HG03139 (cell line): ENCODE measurements around the gene TP73.
A peak's percentile ranks its signal among the peaks of the same experiment; 100 is the strongest.
"Not testable (repeated sequence)": the region's sequence is repeated elsewhere in the genome, so short reads cannot be mapped to it uniquely, and the experiment has no call there.

Experiments
- ATAC-seq: cut with Tn5 transposase; IDR thresholded peaks from one replicate; pipeline ENCODE4 v1.9.1; 2021; ENCODE audit not compliant: unreplicated experiment

The TP73 gene

DNA sequence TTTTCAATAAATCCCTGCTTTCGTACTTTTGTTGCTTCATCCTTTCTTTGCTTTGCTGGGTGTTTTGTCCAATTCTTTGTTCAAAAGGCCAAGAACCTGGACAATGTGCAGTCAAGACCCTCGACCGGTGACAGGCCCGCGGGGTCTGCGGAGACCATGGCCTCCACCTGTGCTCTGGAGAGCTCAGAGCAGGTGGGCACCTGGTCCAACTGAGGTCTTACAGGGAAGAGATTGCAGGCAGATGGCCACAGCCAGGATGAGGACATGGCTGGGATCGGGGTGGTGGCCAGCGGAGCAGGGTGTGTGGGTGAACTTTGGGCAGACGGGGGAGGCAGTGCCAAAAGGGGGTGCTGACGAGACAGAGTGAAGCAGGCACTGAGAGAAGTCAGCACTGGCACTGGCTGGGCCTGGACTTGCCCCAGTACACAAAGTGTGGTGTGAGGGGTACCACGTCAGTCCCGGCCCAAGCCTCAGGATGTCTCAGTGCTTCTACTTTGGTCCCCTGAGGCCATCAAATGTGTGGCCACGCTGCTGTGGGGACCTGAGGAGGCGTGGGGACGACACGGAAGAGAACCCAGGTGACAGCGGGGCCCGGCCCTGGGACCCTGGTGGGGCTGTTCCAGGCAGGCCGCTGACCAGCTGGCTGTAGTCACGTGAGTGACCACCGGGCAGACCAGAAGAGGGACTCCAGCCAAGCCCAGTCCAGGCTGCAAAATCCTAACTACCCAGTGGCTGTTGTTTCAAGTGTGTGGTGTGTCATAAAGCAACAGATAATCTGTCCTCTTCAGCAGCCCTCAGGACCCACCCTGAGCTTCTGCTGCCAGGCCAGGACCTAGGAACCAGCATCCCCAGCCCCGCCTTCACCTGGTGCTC, 89.5 kb downstream of the TP73 start:
- ATAC-seq, result no peak

DNA sequence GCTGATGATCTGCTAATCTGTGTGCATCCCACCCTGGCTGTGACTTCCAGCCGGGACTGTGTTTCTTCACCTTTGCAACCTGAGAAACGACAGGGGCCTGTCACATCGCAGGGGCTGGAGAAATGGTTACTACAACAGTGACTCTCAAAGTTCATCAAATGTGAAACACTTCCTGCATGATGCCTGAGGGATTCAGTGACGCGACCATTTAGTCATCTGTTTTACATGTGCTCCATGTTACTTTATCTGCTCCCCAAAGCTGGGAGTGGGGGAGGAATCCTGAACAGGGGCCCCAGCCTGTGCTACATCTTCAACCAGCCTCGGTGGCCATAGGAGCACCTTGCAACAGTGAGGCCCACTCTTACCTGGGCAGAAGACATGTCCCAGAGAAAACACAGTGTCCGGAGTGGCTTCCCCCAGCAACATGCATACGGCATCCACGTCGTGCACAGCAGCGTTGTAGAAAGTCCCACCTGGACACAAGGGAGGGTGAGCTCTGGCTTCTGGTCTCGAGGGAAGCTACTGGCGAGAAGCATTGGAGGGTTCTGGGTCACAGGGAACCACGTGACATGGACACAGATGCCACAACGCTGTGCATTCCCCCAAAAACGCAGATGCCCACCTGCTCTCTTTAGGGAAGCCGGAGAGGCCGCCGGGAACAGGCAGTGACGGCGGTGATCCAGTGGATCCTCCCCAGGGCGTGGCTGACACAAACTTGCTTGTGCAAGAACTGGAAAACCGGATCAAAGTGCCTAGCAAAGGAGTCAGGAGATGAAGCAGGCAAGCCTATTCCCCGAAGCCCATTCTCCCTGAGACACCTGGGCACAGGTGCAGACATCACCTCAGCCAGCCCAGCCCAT, 90.4 kb downstream of the TP73 start:
- ATAC-seq, result no peak

DNA sequence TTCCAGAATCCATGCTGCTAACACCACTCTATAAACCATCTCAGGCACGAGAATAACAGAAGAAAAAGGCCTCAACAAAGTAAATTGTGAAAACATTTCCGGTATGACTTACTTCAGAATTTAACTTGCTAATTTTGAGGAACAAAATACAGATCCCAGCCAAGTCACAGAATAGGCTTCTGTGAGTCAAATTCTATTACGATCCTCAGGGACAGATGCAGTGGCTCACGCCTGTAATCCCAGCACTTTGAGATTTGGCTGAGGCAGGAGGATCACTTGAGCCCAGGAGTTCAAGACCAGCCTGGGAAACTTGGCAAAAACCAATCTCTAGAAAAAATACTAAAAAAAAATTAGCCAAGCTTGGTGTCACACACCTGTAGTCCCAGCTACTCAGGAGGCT, 91.1 kb downstream of the TP73 start:
- ATAC-seq, result no peak

DNA sequence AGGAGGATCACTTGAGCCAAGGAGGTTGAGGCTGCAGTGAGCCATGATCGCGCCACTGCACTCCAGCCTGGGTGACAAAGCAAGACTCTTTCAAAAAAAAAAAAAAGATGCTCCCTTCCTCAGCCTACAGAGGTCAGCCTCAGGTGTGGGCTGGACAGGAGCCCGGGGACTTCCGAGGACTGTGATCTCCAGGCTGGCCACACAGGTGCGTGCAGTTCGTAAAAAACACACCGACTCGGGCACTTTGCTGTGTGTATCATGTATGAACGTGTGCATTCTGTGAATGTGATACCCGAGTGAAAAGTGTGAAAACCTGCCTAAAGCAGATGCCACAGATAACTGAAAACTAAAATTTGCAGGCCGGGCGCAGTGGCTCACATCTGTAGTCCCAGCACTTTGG, 91.5 kb downstream of the TP73 start:
- no peak for ATAC-seq

DNA sequence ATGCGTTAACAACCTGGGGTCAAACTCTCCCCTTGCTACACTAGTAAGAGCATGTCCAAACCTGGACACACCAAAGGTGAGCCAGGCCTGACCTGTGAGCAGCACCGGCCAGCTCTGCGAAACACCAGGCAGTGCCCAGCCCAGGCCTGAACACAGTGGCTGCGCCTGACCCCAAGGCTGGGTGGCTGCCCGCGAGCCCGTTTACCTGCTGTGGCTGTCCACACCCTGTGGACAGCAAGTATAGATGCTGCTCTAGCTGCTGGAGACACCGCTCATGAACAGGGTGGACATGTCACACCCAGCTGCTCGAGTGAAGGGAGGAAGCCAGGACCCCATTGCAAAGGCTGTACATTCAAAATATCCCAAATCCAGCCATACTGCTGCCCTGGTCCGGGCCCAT, 92.3 kb downstream of the TP73 start:
- ATAC-seq, result no peak

DNA sequence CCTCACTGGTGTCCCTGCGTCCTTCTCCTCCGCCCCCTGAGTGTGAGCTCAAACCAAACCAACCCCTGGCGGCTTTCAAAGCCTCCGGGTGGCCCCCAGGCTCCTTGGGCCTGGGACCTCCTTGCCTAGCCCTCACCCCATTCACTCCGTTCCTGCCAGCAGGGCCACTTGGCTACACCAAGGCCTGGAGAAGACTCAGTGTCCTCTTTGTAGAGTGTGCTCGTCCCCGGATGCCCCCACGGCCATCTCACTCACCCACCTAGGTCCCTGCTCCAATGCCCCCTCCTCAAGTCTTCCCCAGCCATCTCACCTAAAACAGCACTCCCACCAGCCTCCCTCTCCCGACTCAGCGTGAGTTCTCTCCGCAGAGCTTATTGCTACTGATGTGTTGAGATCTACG, 92.8 kb downstream of the TP73 start:
- ATAC-seq, result no peak

DNA sequence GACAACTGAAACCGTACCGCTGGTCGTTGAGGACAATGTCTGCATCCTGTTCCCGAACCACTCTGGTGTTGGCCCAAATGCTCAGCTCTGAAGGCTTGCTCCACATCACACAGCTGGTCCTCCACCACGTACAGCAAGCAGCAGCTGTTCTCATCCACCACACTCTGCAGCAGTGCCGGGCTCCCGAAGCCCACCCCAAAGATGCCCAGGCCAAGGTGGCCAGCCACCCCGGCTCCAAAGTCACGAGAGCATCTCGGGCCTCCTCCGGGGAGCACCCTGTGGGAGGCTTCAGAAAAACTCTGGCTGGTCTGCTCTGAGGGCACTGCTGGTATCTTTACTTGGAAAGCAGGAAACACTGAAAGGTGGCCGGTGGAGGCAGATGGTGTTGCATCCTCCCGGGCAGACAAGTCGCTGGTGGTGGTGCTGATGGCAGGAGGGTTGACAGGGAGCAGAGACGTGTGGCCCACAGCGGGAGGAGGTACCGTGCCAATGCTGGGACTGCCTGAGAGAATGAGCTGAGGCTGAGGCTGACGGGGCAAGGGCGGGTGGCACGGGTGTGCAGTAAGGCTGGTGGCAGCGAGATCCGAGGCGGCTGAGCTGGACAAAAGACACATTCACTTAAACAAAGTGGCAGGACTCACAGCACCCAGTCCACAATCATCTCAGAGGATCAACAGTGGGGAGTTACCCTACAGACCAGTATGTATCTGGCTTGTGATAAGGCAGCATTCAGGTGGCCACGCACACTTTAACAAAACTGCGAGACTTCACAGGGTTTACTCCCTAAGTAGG, 93.5 kb downstream of the TP73 start:
- no peak for ATAC-seq

DNA sequence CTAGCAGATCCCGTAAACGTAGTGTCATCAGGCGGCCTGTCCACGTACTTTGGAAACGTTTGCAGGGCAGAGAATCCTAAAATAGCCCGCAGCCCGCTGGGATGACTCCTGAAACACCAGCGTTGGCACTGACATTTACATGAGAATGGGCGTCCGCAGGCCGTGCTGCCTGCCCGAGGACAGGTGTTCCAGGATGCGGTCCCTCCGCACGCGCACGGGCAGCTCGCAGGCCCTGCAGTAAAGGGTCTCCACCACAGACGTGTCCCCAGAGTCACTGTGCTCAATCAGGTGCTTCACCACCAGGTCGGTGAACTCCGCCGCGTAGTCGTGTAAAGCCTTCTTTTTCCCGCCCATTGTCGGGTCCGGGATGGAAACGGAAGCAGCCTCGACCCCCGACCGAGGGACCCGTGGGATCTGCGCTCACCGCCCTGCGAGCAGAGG, 94.1 kb downstream of the TP73 start:
- ATAC-seq, result no peak

DNA sequence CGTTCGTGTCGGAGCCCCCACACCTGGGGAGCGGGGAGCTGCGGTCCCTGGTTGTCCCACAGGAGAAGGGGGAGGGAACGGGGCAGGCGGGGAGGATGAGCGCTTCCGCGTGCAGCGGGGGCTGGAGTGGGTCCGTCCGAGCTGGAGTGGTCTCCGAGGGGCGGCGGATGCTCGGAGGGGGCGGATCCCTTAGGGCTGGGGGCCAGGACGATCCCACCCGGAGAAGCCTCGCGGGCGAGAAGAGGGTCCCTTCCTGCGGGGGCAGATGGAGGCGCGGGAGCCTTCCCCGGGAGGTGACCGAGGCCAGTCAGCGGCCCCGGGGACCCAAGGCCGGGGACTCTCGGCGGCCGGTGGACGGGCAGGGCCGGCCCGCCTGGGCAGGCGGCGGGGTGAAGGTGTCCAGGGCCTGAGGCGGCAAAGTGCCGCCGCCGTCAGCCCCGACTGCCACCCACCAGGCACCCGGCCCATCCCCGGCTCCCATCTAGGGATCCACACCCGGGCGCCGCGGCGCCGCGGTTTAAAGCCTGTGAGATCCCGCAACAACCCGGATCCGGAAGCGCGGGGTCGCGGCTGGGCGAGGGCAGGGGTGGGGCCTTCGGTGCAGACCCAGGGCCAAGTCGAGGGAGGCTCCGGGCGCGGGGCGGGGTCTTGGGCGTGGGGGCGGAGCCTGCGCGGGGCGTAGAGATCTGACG, 94.7 kb downstream of the TP73 start:
- ATAC-seq, result peak; percentile 83

DNA sequence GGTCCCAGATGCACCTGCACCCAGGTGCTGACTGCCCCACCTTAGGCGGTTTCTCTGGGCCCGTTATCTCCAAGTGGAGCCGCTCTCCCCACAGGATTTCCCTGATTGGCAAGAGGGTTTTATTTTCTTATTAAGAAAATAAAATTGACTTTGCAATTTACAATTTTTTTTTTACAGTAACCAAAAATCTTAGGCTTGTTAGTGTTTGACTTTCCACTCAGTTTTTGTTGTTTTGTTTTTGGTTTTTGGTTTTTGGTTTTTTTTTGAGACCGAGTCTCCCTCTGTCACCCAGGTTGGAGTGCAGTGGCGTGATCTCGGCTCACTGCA, 95.2 kb downstream of the TP73 start:
- ATAC-seq, result no peak

DNA sequence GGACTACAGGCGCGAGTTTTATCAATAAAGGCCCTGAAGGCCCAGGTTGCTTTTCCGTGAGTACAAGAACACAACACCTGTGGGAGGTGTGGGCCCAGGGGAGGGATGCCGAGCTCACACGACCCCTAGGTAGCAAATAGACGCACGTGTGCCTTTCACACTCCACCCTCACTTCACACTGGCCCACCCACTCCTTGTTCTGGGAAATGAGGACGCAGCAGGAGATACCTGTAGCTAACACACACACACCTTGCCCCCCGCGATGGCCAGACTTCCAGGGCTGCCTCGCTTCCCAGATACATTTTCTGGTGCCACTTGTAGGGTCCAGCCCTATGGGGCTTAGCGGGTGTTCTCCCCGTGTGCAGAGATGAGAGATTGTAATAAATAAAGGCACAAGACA, 95.6 kb downstream of the TP73 start:
- no peak for ATAC-seq

DNA sequence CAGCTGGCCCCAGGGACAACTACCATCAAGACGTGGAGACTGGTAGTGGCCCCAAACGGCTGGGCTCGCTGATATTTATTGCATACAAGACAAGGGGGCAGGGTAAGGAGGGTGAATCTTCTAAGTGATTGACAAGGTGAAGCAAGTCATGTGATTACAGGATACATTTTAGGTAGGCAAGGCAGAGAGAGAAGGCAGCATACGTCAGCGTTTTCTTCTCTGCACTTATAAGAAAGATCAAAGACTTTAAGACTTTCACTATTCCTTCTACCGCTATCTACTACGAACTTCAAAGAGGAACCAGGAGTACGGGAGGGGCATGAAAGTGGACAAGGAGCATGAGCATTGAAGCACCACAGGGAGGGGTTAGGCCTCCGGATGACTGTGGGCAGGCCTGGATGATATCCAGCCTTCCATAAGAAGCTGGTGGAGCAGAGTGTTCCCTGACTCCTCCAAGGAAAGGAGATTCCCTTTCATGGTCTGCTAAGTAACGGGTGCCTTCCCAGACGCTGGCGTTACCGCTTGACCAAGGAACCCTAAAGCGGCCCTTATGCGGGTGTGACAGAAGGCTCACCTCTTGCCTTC, 96.1 kb downstream of the TP73 start:
- ATAC-seq, result not testable (repeated sequence)

DNA sequence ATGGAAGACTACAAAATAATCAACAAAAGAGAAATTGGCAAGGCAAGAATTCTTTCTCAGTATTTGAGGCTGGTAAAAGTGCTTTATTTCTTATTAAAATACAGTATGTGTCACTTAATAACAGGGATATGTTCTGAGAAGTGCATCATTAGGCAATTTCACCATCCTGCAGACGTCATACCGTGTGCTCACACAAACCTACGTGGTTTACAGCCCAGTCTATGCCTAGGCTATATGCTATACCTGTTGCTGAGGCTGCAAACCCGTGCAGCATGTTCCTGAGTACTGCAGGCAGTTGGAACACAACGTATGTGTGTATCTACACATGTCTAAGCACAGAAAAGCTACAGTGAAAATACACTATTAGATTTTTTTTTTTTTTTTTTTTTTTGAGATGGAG, 97.2 kb downstream of the TP73 start:
- no peak for ATAC-seq

DNA sequence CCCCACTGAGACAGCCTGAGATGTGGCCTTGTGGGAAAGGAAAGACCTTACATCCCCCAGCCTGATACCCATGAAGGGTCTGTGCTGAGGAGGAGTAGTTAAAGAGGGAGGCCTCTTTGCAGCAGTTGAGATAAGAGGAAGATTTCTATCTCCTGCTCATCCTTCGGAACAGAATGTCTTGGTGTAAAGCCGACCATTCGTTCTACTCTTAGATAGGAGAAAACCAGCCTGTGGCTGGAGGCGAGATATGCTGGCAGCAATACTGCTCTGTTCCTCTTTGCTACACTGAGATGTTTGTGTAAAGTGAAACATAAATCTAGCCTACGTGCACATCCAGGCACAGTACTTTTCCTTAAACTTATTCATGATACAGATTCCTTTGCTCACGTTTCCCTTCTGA, 98.4 kb downstream of the TP73 start:
- ATAC-seq, result no peak

DNA sequence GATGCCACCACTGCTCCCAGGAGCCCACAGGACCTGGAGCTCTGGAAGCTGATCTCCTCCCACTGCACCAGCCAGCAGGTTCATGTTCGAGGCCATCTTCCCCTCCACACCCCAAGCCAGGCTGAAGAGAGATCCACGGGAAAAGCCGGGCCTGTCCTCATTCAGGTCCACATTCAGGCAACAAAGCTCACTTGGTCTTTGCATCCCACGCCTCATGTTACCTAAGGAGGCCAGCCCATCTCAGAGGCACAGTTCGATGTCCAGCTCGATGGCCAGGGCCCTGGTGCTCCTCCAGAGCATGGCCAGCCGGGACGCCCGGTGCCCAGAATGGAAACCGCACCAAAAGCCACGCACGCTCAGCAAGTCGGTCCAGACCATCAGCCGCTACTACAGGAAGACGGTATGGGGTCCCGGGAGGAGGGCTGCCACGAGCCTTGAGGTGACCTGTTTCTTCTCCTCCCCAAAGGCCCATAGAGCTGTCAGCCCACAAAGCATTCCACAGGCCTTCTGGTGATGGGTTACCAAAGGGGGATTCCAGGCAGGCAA, 100.2 kb downstream of the TP73 start, which contains the start of gene CCDC27:
TSS of gene CCDC27 (plus strand) at position 51 of the 546 bp plus-strand sequence. CDS start at position 83, 32 bp downstream.
- ATAC-seq, result no peak

DNA sequence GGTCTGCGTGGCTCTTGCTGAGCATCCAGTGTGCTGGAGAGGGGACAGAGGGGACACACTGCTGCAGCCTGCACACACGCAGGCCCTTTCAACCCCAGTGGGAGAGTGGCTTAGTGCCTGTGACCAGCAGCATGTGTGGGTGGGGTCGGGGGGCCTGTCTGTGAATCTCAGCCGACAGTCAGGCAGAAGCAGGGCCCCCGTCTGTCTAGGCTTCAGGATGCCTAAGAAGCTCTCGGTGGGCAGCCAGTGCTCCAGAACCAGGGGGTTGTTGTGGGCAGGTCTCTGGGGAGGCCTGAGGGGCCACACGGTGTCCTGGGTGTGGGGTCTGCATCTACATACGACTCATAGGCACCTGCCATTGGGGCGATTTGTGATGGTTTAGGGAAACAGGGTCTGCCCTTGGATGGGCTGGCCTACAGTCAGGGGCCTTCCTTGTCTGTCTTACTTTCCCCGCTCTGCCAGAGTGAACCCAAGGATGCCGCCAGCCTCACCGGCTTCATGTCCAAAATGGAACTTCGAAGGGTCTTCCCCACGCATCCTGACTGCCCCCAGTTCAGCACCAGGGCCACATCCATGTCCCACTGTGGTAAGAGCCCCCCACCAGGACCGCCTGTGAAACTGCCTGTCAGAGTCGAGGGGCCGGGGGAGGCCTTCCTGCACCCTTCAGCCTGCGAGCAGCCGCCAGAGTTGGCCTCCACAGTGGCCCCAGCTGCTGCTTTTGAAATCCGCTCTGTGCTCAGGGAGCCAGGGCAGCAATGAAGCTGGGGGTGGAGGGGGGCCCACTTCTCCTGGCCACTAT, 101.5 kb downstream of the TP73 start:
- no peak for ATAC-seq

DNA sequence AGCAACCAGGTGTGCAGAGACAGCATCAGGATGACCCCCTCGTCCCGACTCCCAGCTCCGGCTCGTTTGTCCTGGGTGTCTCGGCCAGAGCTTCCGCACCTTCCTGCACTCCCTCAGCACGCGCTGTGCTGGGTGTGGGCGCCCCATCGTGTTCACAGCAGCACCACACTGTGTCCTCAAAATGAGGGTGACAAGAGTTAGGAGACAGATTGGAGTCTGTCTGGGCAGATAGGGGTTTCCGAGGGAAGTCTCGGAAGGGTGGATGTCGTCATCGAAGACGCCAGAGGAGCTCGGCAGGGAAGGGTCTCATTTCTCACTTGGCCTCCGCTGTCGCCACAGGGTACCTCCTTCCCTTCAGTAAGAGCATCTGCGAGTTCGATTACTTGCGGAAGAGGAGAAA, 104.1 kb downstream of the TP73 start:
- ATAC-seq, result no peak

DNA sequence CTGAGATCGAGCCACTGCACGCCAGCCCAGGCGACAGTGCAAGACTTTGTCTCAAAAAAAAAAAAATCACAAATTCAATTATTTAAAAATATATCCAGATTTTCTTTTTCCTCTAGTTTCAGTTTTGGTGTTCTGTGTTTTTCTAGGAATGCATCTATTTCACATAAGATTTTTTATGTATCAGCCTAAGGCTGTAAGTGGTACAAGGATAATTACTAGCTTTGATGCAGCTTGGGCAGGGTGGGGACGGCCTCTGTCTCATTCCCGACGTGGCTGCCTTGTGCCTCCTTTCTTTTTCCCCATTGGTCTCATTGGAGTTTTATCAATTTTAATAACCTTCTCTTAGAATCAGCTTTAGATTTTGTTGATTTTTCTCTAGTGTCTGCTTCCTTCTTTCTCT, 106.8 kb downstream of the TP73 start:
- no peak for ATAC-seq

DNA sequence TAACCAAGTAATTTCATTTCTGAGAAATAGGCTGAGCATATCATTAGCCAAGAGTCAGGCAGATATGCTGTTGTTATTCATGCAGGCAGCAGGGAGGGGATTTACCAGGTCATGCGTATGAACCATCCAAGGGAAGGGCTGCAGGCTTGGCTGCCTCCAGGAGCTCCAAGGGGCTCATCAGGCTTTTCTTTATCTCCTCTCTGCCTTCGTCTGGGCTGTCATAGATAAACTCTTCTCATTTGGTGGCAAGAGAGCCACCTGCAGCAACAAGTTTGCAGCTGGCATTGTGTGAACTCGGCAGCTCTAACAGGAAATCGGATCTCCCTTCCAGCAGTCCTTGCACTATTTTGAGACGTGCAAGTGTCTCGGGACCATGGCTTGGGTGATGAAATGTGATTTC, 107.5 kb downstream of the TP73 start:
- no peak for ATAC-seq
